Measurements from ENCODE around the gene GCSAM.

Gene GCSAM

DNA sequence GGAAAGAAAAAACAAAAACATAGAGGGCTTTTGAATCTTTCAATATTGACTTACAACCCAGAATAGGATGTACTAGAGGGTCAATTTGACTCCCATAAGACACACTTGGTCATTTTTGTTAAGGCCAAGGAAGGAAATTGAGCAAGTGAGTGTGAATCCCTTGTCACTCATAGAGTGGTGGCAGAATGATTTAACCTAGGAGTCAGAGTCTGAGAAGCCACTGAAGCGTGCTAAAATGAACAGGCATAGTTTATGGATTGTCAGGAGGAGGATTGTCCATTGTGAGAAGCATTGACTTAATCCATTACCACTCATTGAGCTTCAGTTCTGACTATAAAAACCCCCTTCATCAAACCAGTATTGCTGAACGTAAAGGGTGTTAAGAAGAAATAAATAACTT, 8.2 kb upstream of the GCSAM start:
- H3K4me3 ChIP-seq (ENCODE audit: low read depth, low read length, poor library complexity, severe bottlenecking): no peak overlapping the region
- no peaks in the 10 kb centered on the region for H3K36me3 ChIP-seq (ENCODE audit: insufficient read depth, low read length)
- H3K4me2 ChIP-seq (ENCODE audit: low read length): no peak overlapping the region
- no peak overlapping the region for H3K9ac ChIP-seq (ENCODE audit: low read length)
- peaks cover 21% of the 10 kb centered on the region for H3K4me1 ChIP-seq (ENCODE audit: insufficient read depth, low read length, severe bottlenecking)
- no peaks in the 10 kb centered on the region for H3K9me2 ChIP-seq (ENCODE audit: low read depth, low read length)
- no peak overlapping the region for H2AFZ ChIP-seq (ENCODE audit: low read length)
- TF ChIP-seq, protein P1, sequence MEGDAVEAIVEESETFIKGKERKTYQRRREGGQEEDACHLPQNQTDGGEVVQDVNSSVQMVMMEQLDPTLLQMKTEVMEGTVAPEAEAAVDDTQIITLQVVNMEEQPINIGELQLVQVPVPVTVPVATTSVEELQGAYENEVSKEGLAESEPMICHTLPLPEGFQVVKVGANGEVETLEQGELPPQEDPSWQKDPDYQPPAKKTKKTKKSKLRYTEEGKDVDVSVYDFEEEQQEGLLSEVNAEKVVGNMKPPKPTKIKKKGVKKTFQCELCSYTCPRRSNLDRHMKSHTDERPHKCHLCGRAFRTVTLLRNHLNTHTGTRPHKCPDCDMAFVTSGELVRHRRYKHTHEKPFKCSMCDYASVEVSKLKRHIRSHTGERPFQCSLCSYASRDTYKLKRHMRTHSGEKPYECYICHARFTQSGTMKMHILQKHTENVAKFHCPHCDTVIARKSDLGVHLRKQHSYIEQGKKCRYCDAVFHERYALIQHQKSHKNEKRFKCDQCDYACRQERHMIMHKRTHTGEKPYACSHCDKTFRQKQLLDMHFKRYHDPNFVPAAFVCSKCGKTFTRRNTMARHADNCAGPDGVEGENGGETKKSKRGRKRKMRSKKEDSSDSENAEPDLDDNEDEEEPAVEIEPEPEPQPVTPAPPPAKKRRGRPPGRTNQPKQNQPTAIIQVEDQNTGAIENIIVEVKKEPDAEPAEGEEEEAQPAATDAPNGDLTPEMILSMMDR (IDR thresholded peaks at IDR 0.05; ENCODE audit: low read length): no peak
- no peak for TF ChIP-seq EZH2 (IDR thresholded peaks at IDR 0.05; ENCODE audit: borderline replicate concordance, low read length)
- H4K20me1 ChIP-seq (ENCODE audit: insufficient read depth, low read length): no peaks in the 10 kb centered on the region
- H3F3A ChIP-seq (ENCODE audit: insufficient read depth, low read length): no peaks in the 10 kb centered on the region
- H3K79me2 ChIP-seq (ENCODE audit: insufficient read depth, low read length): no peaks in the 10 kb centered on the region
- H3K27me3 ChIP-seq (ENCODE audit: insufficient read depth, low read length): no peaks in the 10 kb centered on the region
- no peak overlapping the region for H3K27ac ChIP-seq (ENCODE audit: low read depth, low read length, poor library complexity, severe bottlenecking)
- 0 out of 2 replicates have a peak, but pooled peaks cover 3% of the 10 kb centered on the region for H3K9me3 ChIP-seq (ENCODE audit: low read length)

DNA sequence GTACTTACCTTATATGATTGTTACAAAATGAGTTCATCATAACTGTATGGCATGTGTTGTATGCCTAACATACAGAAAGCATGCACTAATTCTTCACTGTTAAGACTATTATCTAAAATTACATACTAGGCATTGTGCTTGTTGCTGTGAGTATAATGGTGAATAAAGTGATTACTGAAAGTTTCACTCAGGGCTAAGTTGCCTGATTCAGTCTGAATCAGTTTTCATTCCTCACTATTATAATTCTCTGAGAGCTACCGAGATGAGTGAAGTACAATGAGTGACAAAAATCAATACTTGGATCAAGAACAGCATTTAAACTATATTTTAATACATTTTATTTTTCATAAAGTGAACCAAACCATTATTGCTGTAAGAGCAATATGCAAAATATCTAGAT, 7.5 kb upstream of the GCSAM start:
- Histone ChIP-seq H3K79me2 (ENCODE audit: insufficient read depth, low read length) (no peaks in the 10 kb centered on the region), H3K4me2 (ENCODE audit: low read length) (no peak overlapping the region), H3K9me3 (ENCODE audit: low read length) (0 out of 2 replicates have a peak, but pooled peaks cover 3% of the 10 kb centered on the region), H3K4me1 (ENCODE audit: insufficient read depth, low read length, severe bottlenecking) (peaks cover 28% of the 10 kb centered on the region), H3K4me3 (ENCODE audit: low read depth, low read length, poor library complexity, severe bottlenecking) (no peak overlapping the region), H3K9ac (ENCODE audit: low read length) (no peak overlapping the region), H3K36me3 (ENCODE audit: insufficient read depth, low read length) (no peaks in the 10 kb centered on the region), H2AFZ (ENCODE audit: low read length) (no peak overlapping the region), H3K27ac (ENCODE audit: low read depth, low read length, poor library complexity, severe bottlenecking) (no peak overlapping the region), H3K9me2 (ENCODE audit: low read depth, low read length) (no peaks in the 10 kb centered on the region), H3F3A (ENCODE audit: insufficient read depth, low read length) (no peaks in the 10 kb centered on the region), H3K27me3 (ENCODE audit: insufficient read depth, low read length) (no peaks in the 10 kb centered on the region), H4K20me1 (ENCODE audit: insufficient read depth, low read length) (no peaks in the 10 kb centered on the region)
- TF ChIP-seq, protein P1 (IDR thresholded peaks at IDR 0.05; ENCODE audit: low read length): no peak
- no peak for TF ChIP-seq EZH2 (IDR thresholded peaks at IDR 0.05; ENCODE audit: borderline replicate concordance, low read length)

DNA sequence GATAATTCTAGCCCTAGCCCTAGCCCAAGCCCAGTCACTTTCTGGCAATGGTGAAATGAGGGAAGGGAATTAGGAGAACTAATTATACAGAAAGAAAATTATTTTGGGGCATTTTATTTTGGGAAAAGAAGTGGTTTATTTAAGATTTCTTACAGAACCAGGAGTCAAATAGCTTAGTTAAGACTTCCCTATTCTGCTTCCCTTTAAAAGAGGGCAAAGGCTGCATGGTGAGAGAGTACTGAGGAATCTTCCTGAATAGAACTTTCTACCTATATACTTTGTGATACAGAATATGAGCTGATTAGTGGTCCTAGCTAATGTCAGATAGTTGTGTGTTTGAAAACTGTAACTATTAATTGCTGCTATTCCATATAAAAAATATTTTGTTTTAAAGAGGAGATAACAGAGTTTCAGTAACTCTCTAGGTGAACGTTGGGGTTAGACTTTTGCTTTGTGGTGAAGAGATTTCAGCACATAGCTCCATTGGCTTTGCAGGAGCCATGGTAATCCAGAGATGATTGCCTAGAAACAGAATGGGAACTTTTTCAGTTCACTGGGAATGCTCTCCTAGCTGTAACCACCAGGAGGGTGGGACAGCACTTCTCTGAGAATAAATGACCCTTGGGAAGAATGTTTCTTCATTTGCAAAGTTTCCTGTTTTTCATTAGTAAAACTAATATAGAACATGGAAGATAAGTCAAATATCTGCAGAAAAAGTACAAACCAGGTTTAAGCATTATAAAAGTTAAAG, 5.3 kb upstream of the GCSAM start:
- TF ChIP-seq, protein P1 (IDR thresholded peaks at IDR 0.05; ENCODE audit: low read length): no peak
- TF ChIP-seq EZH2 (IDR thresholded peaks at IDR 0.05; ENCODE audit: borderline replicate concordance, low read length): no peak
- no peaks in the 10 kb centered on the region for H3K27me3 ChIP-seq (ENCODE audit: insufficient read depth, low read length)
- H2AFZ ChIP-seq (ENCODE audit: low read length): no peak overlapping the region
- H3K27ac ChIP-seq (ENCODE audit: low read depth, low read length, poor library complexity, severe bottlenecking): no peak overlapping the region
- no peak overlapping the region for H3K4me3 ChIP-seq (ENCODE audit: low read depth, low read length, poor library complexity, severe bottlenecking)
- H3K4me2 ChIP-seq (ENCODE audit: low read length): no peak overlapping the region
- no peaks in the 10 kb centered on the region for H3K36me3 ChIP-seq (ENCODE audit: insufficient read depth, low read length)
- H3K9ac ChIP-seq (ENCODE audit: low read length): no peak overlapping the region
- no peaks in the 10 kb centered on the region for H3F3A ChIP-seq (ENCODE audit: insufficient read depth, low read length)
- no peaks in the 10 kb centered on the region for H4K20me1 ChIP-seq (ENCODE audit: insufficient read depth, low read length)
- no peaks in the 10 kb centered on the region for H3K9me3 ChIP-seq (ENCODE audit: low read length)
- no peaks in the 10 kb centered on the region for H3K9me2 ChIP-seq (ENCODE audit: low read depth, low read length)
- no peaks in the 10 kb centered on the region for H3K79me2 ChIP-seq (ENCODE audit: insufficient read depth, low read length)
- H3K4me1 ChIP-seq (ENCODE audit: insufficient read depth, low read length, severe bottlenecking): peaks cover 50% of the 10 kb centered on the region

Measured in OCI-LY1 (cell line).